ENCODE results near the gene BNIP3. TPM values are rescaled to one million over a fixed set of nuclear protein-coding genes. Genes with fewer than 3 reads are reported as not detected.
"Not testable (repeated sequence)": the region's sequence is repeated elsewhere in the genome, so short reads cannot be mapped to it uniquely, and the experiment has no call there.

The BNIP3 gene
- total RNA-seq, 2 donors from 2014 or later: 6.9 to 51.7 TPM

DNA sequence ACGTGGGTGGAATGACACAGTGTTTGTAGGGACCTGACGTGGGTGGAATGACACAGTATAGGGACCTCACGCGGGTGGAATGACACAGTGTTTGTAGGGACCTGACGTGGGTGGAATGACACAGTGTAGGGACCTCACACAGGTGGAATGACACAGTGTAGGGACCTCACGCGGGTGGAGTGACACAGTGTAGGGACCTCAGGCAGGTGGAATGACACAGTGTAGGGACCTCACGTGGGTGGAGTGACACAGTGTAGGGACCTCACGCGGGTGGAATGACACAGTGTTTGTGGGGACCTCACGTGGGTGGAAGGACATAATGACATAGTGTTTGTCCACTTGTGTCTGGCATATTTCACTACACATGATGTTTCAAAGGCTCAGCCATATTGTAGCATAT lies 61.6 kb downstream of the BNIP3 start:
- intact Hi-C loops (cut with DNase I): no loop called here
- H3K27me3 ChIP-seq: no peaks in the 10 kb centered on the region
- DNase-seq: no peak
- no peaks in the 10 kb centered on the region for H3K4me1 ChIP-seq
- no peaks in the 10 kb centered on the region for H3K36me3 ChIP-seq
- no peak overlapping the region for H3K9ac ChIP-seq (ENCODE audit: low read depth in 2 of 2, low read length in 2 of 2)
- no peak for TF ChIP-seq CTCF (IDR thresholded peaks at IDR 0.05)
- no peak overlapping the region for H3K27ac ChIP-seq
- no peaks in the 10 kb centered on the region for H3K9me3 ChIP-seq
- H3K4me3 ChIP-seq: no peak overlapping the region

GRCh38 chr10:131919461-131919860 lies 62.3 kb downstream of the BNIP3 start:
- DNase-seq; H3K4me3 ChIP-seq; H3K36me3 ChIP-seq; H3K9me3 ChIP-seq; H3K9ac ChIP-seq (ENCODE audit: low read depth in 2 of 2, low read length in 2 of 2); H3K27me3 ChIP-seq; intact Hi-C loops (cut with DNase I); H3K27ac ChIP-seq; H3K4me1 ChIP-seq: not testable (repeated sequence)

Other genes starting within 250 kb of the BNIP3 start
- 10 to 100 TPM; 28.1 to 30.6 TPM for gene PPP2R2D, start 80.9 kb downstream of the BNIP3 start, total RNA-seq
- under 1 TPM; 0.10 to 0.27 TPM for gene JAKMIP3, start 84.0 kb upstream of the BNIP3 start, total RNA-seq
- under 1 TPM; 0.27 to 0.44 TPM for gene DPYSL4, start 205.0 kb upstream of the BNIP3 start, total RNA-seq

Data from colonic mucosa (tissue), 4 donors.